Thymus (tissue), 11 donors: ENCODE data around the gene ETS1. TPM values are rescaled to one million over a fixed set of nuclear protein-coding genes. Genes with fewer than 3 reads are reported as not detected.

ENCODE experiments used
- DNase-seq, 9 donors: peaks; one replicate each; pipeline ENCODE4 v3.0.0-alpha.2; 2013; ENCODE audit warnings: low spot score in 9 of 9, low read depth in 6 of 9, missing footprints in 1 of 9
- H3K27ac ChIP-seq, 2 donors: one replicate each; pipeline ENCODE4 v1.5.1; 2013; ENCODE audit warnings: control low read depth in 1 of 2, low read depth in 1 of 2, low read length in 1 of 2, mild to moderate bottlenecking in 1 of 2, moderate library complexity in 1 of 2
- H3K27me3 ChIP-seq, 2 donors: one replicate each; pipeline ENCODE4 v1.5.1; 2013; ENCODE audit warnings: low read length in 1 of 2; ENCODE audit not compliant: control insufficient read depth in 2 of 2, insufficient read depth in 1 of 2
- H3K36me3 ChIP-seq, 2 donors: one replicate each; pipeline ENCODE4 v1.5.1; 2013; ENCODE audit warnings: low read length in 1 of 2, mild to moderate bottlenecking in 1 of 2, moderate library complexity in 1 of 2; ENCODE audit not compliant: control insufficient read depth in 2 of 2, insufficient read depth in 2 of 2
- H3K4me1 ChIP-seq, 2 donors: one replicate each; pipeline ENCODE4 v1.5.1; 2013; ENCODE audit warnings: low read length in 2 of 2; ENCODE audit not compliant: control insufficient read depth in 2 of 2, insufficient read depth in 2 of 2
- H3K4me3 ChIP-seq, 2 donors: one replicate each; pipeline ENCODE4 v1.5.1; 2013; ENCODE audit warnings: low read length in 2 of 2, control low read depth in 1 of 2, mild to moderate bottlenecking in 1 of 2
- H3K9me3 ChIP-seq, 2 donors: one replicate each; pipeline ENCODE4 v1.5.1; 2013; ENCODE audit warnings: low read length in 1 of 2, mild to moderate bottlenecking in 1 of 2; ENCODE audit not compliant: control insufficient read depth in 2 of 2, insufficient read depth in 1 of 2
- WGBS: extraction: QIAGEN DNeasy Blood & Tissue Kit; methylation state at CpG from one replicate; pipeline ENCODE4 v1.1.7; 2013; 5-methylcytosine and 5-hydroxymethylcytosine counted together
- polyA plus RNA-seq: library from polyadenylated mRNA; stranded (reverse); fragments of 200-250 nt; gene quantifications from one replicate; pipeline ENCODE4 v1.2.3, GENCODE V29; 2013
- total RNA-seq: library from RNA; stranded (reverse); fragments of 120-200 nt; gene quantifications from one replicate; pipeline ENCODE4 v1.2.4, GENCODE V29; 2013
- donor health status: healthy.

ETS1 gene
- total and polyA plus RNA-seq, 2 donors: 171 to 223 TPM

GRCh38 chr11:128599729-128600128 lies 12.4 kb upstream of the ETS1 start:
- WGBS: 98% methylated on average over 1 of the region's 1 CpG
- H3K4me3 ChIP-seq: no peak overlapping the region
- H3K27me3 ChIP-seq: no peaks in the 10 kb centered on the region
- H3K27ac ChIP-seq: no peak overlapping the region
- peaks cover 6 to 25% of the 10 kb centered on the region in 2 donors for H3K4me1 ChIP-seq
- no peaks in the 10 kb centered on the region for H3K9me3 ChIP-seq
- no peaks in the 10 kb centered on the region for H3K36me3 ChIP-seq
- DNase-seq: no peak

- WGBS: 99% methylated on average over 1 of the region's 1 CpG
- no peak overlapping the region for H3K4me3 ChIP-seq
- no peak overlapping the region for H3K27ac ChIP-seq
- H3K27me3 ChIP-seq: no peaks in the 10 kb centered on the region
- no peaks in the 10 kb centered on the region for H3K36me3 ChIP-seq
- no peak for DNase-seq
- no peaks in the 10 kb centered on the region for H3K9me3 ChIP-seq
- peaks cover 6 to 15% of the 10 kb centered on the region in 2 donors for H3K4me1 ChIP-seq
Measured at GRCh38 chr11:128598506-128599150, 11.3 kb upstream of the ETS1 start.

- DNase-seq: no peak
- WGBS: 98% methylated on average over 4 of the region's 4 CpGs
- Histone ChIP-seq H3K4me3 (no peak overlapping the region), H3K27me3 (no peaks in the 10 kb centered on the region), H3K9me3 (no peaks in the 10 kb centered on the region), H3K27ac (no peak overlapping the region), H3K36me3 (no peaks in the 10 kb centered on the region), H3K4me1 (peaks cover 6 to 10% of the 10 kb centered on the region in 2 donors)
Measured at GRCh38 chr11:128598096-128598495, 10.7 kb upstream of the ETS1 start.

- 86% methylated on average over 2 of the region's 2 CpGs for WGBS
- H3K27me3 ChIP-seq: no peaks in the 10 kb centered on the region
Measured at GRCh38 chr11:128597209-128597608, 9.9 kb upstream of the ETS1 start.

GRCh38 chr11:128596250-128596649 lies 8.9 kb upstream of the ETS1 start:
- no peak for DNase-seq
- H3K27me3 ChIP-seq: no peaks in the 10 kb centered on the region
- H3K27ac ChIP-seq: no peak overlapping the region
- no peak overlapping the region for H3K4me3 ChIP-seq
- H3K9me3 ChIP-seq: no peaks in the 10 kb centered on the region
- H3K36me3 ChIP-seq: no peaks in the 10 kb centered on the region
- WGBS: 98% methylated on average over 2 of the region's 2 CpGs
- peaks cover 6 to 8% of the 10 kb centered on the region in 2 donors for H3K4me1 ChIP-seq

More at GRCh38 chr11:128597209-128597608, 9.9 kb upstream of the ETS1 start:
- peaks cover 5 to 6% of the 10 kb centered on the region in 2 donors for H3K4me1 ChIP-seq
- H3K9me3 ChIP-seq: no peaks in the 10 kb centered on the region
- no peak overlapping the region for H3K4me3 ChIP-seq
- no peaks in the 10 kb centered on the region for H3K36me3 ChIP-seq
- no peak for DNase-seq
- H3K27ac ChIP-seq: no peak overlapping the region

- WGBS: 80% methylated on average over 3 of the region's 3 CpGs
- Histone ChIP-seq H3K9me3 (no peaks in the 10 kb centered on the region), H3K4me3 (no peak overlapping the region), H3K4me1 (peaks cover 6 to 8% of the 10 kb centered on the region in 2 donors), H3K27me3 (no peaks in the 10 kb centered on the region), H3K27ac (no peak overlapping the region), H3K36me3 (no peaks in the 10 kb centered on the region)
- DNase-seq: no peak
Measured at GRCh38 chr11:128595775-128596174, 8.4 kb upstream of the ETS1 start.

GRCh38 chr11:128595221-128595620 lies 7.9 kb upstream of the ETS1 start:
- H3K27me3 ChIP-seq: no peaks in the 10 kb centered on the region
- no peak for DNase-seq
- H3K4me1 ChIP-seq: peaks cover 6 to 8% of the 10 kb centered on the region in 2 donors
- H3K36me3 ChIP-seq: no peaks in the 10 kb centered on the region
- 84% methylated on average over 3 of the region's 3 CpGs for WGBS
- H3K9me3 ChIP-seq: no peaks in the 10 kb centered on the region
- no peak overlapping the region for H3K4me3 ChIP-seq
- H3K27ac ChIP-seq: no peak overlapping the region

GRCh38 chr11:128594226-128594625 lies 6.9 kb upstream of the ETS1 start:
- peaks cover 6 to 8% of the 10 kb centered on the region in 2 donors for H3K4me1 ChIP-seq
- H3K4me3 ChIP-seq: no peak overlapping the region
- DNase-seq: no peak
- H3K36me3 ChIP-seq: no peaks in the 10 kb centered on the region
- H3K27me3 ChIP-seq: no peaks in the 10 kb centered on the region
- WGBS: 98% methylated on average over 1 of the region's 1 CpG
- no peak overlapping the region for H3K27ac ChIP-seq
- no peaks in the 10 kb centered on the region for H3K9me3 ChIP-seq

- Histone ChIP-seq H3K27ac (no peak overlapping the region), H3K27me3 (no peaks in the 10 kb centered on the region), H3K4me3 (no peak overlapping the region), H3K9me3 (no peaks in the 10 kb centered on the region), H3K4me1 (peaks cover 6 to 8% of the 10 kb centered on the region in 2 donors), H3K36me3 (no peaks in the 10 kb centered on the region)
- DNase-seq: no peak
- WGBS: 97% methylated on average over 4 of the region's 4 CpGs
Measured at GRCh38 chr11:128593281-128593680, 5.9 kb upstream of the ETS1 start.
